Osteocyte (in vitro differentiated cells): ENCODE results near the gene FRYL. TPM values are rescaled to one million over a fixed set of nuclear protein-coding genes. Genes with fewer than 3 reads are reported as not detected.
"Not testable (repeated sequence)": the region's sequence is repeated elsewhere in the genome, so short reads cannot be mapped to it uniquely, and the experiment has no call there.

ENCODE experiments used
- DNase-seq: peaks from one replicate; pipeline ENCODE4 v3.0.0; 2021; ENCODE audit warnings: mixed read lengths; ENCODE audit not compliant: unreplicated experiment; ENCODE audit errors: extremely low spot score
- H3K27ac Mint-ChIP-seq: one replicate; pipeline ENCODE4 v1.8.0; 2021; ENCODE audit warnings: mild to moderate bottlenecking, mixed read lengths; ENCODE audit not compliant: unreplicated experiment
- H3K27me3 Mint-ChIP-seq: one replicate; pipeline ENCODE4 v1.8.0; 2021; ENCODE audit warnings: mixed read lengths; ENCODE audit not compliant: unreplicated experiment
- H3K36me3 Mint-ChIP-seq: one replicate; pipeline ENCODE4 v1.8.0; 2021; ENCODE audit warnings: mixed read lengths; ENCODE audit not compliant: unreplicated experiment
- H3K4me1 Mint-ChIP-seq: one replicate; pipeline ENCODE4 v1.8.0; 2021; ENCODE audit warnings: mixed read lengths; ENCODE audit not compliant: unreplicated experiment
- H3K4me3 Mint-ChIP-seq: one replicate; pipeline ENCODE4 v1.8.0; 2021; ENCODE audit warnings: mild to moderate bottlenecking, moderate library complexity, mixed read lengths; ENCODE audit not compliant: unreplicated experiment
- H3K9me3 Mint-ChIP-seq: one replicate; pipeline ENCODE4 v1.8.0; 2021; ENCODE audit warnings: mixed read lengths; ENCODE audit not compliant: unreplicated experiment
- CTCF ChIP-seq: fragments of 200-600 bp; sonication (generic); IDR thresholded peaks from 2 replicates; pipeline ENCODE4 v1.5.0; 2021; ENCODE audit warnings: antibody characterized with exemption, mild to moderate bottlenecking, moderate library complexity
- long read RNA-seq: library from polyadenylated mRNA; unstranded; transcript quantifications from one replicate; pipeline ENCODE4 v2.0.0, GENCODE V29; 2021
- total RNA-seq: library from RNA; stranded (reverse); gene quantifications from 2 replicates; pipeline ENCODE4 v1.2.1, GENCODE V29; 2021

The FRYL gene
- total RNA-seq, result 54.8 and 61.9 TPM in 2 replicates
- long read RNA-seq, partial matches to known transcripts, result 31 of 41 reads
- long read RNA-seq, other reads (novel, unspliced or antisense), result 10 of 41 reads

- Mint-ChIP-seq H3K27me3 (no peaks in the 10 kb centered on the region), H3K9me3 (no peaks in the 10 kb centered on the region), H3K27ac (peak within 1 kb of the TSS; percentile 98), H3K4me1 (peaks cover 36% of the 10 kb centered on the region), H3K4me3 (peak within 1 kb of the TSS; percentile 94), H3K36me3 (no peaks in the 10 kb centered on the region)
- no peak for TF ChIP-seq CTCF
- peak; percentile 99 for DNase-seq
Measured at GRCh38 chr4:48779998-48780864, at the start of gene FRYL. FRYL (minus strand) TSS chr4:48780279; CDS start chr4:48634410, 145,869 bp downstream.

- Mint-ChIP-seq H3K36me3 (peaks cover 1% of the 10 kb centered on the region), H3K4me3 (no peak overlapping the region), H3K4me1 (peaks cover 15% of the 10 kb centered on the region), H3K27me3 (peaks cover 5% of the 10 kb centered on the region), H3K9me3 (no peaks in the 10 kb centered on the region), H3K27ac (no peak overlapping the region)
- no peak for DNase-seq
- no peak for TF ChIP-seq CTCF
Measured at GRCh38 chr4:48827622-48828021, 47.5 kb upstream of the FRYL start.

- H3K36me3 Mint-ChIP-seq, H3K4me1 Mint-ChIP-seq, H3K27ac Mint-ChIP-seq, H3K4me3 Mint-ChIP-seq, DNase-seq, H3K9me3 Mint-ChIP-seq: not testable (repeated sequence)
- H3K27me3 Mint-ChIP-seq, result peaks cover 39% of the 10 kb centered on the region
Measured at GRCh38 chr4:48821431-48821830, 41.4 kb upstream of the FRYL start.

GRCh38 chr4:48816971-48817370 lies 36.9 kb upstream of the FRYL start:
- Mint-ChIP-seq H3K9me3 (peaks cover 7% of the 10 kb centered on the region), H3K27ac (no peak overlapping the region), H3K4me1 (peaks cover 10% of the 10 kb centered on the region), H3K36me3 (no peaks in the 10 kb centered on the region), H3K4me3 (no peak overlapping the region), H3K27me3 (peaks cover 48% of the 10 kb centered on the region)
- no peak for TF ChIP-seq CTCF
- no peak for DNase-seq

- not testable (repeated sequence) for H3K9me3 Mint-ChIP-seq, H3K36me3 Mint-ChIP-seq, H3K4me1 Mint-ChIP-seq, DNase-seq, H3K4me3 Mint-ChIP-seq, H3K27ac Mint-ChIP-seq
- H3K27me3 Mint-ChIP-seq, result peaks cover 41% of the 10 kb centered on the region
Measured at GRCh38 chr4:48816297-48816696, 36.2 kb upstream of the FRYL start.

GRCh38 chr4:48815483-48815882 lies 35.4 kb upstream of the FRYL start:
- Mint-ChIP-seq H3K4me1 (peaks cover 10% of the 10 kb centered on the region), H3K27me3 (peaks cover 33% of the 10 kb centered on the region), H3K9me3 (peaks cover 6% of the 10 kb centered on the region), H3K4me3 (no peak overlapping the region), H3K36me3 (no peaks in the 10 kb centered on the region), H3K27ac (no peak overlapping the region)
- no peak for TF ChIP-seq CTCF
- no peak for DNase-seq
